Measurements from ENCODE around the gene KIRREL2. TPM values are rescaled to one million over a fixed set of nuclear protein-coding genes. Genes with fewer than 3 reads are reported as not detected.

The KIRREL2 gene
- total and polyA plus RNA-seq, 8 donors, result 0.08 to 3.5 (median 2.4) TPM; not detected in 1

GRCh38 chr19:35903550-35904179 is 47.0 kb downstream of the KIRREL2 start:
- ATAC-seq, result peak; percentile 19
- TF ChIP-seq CTCF (IDR thresholded peaks at IDR 0.05), result no peak
- Histone ChIP-seq H3K27ac (peak overlapping the region; percentile 78 to 96), H3K36me3 (peaks cover 0 to 11% of the 10 kb centered on the region in 2 donors), H3K4me3 (peak overlapping the region; percentile 5 to 80), H3K27me3 (no peaks in the 10 kb centered on the region), H3K4me1 (peaks cover 5 to 63% of the 10 kb centered on the region in 2 donors), H3K9me3 (no peaks in the 10 kb centered on the region)
- intact Hi-C loops (cut with DNase I), result no loop called here
- peak in 3 of 4 donors; percentile 75 to 95 (median 92) for DNase-seq

GRCh38 chr19:35904311-35905068 is 47.8 kb downstream of the KIRREL2 start:
- H3K4me3 ChIP-seq, result peak overlapping the region in 1 of 2 donors; percentile 80
- H3K9me3 ChIP-seq, result no peaks in the 10 kb centered on the region
- no peak for TF ChIP-seq CTCF (IDR thresholded peaks at IDR 0.05)
- H3K4me1 ChIP-seq, result peaks cover 5 to 65% of the 10 kb centered on the region in 2 donors
- H3K27ac ChIP-seq, result peak overlapping the region; percentile 50 to 96
- intact Hi-C loops (cut with DNase I), result no loop called here
- peaks cover 0 to 11% of the 10 kb centered on the region in 2 donors for H3K36me3 ChIP-seq
- DNase-seq, result peak in 1 of 4 donors; percentile 19
- no peaks in the 10 kb centered on the region for H3K27me3 ChIP-seq
- ATAC-seq, result no peak

GRCh38 chr19:35905178-35905727 is 48.5 kb downstream of the KIRREL2 start:
- intact Hi-C loops (cut with DNase I), result no loop called here
- Histone ChIP-seq H3K4me3 (peak overlapping the region in 1 of 2 donors; percentile 80), H3K27ac (peak overlapping the region; percentile 45 to 96)

GRCh38 chr19:35907377-35907745 is 50.6 kb downstream of the KIRREL2 start:
- Histone ChIP-seq H3K4me3 (peak overlapping the region in 1 of 2 donors; percentile 80), H3K9me3 (no peaks in the 10 kb centered on the region), H3K4me1 (peaks cover 0 to 75% of the 10 kb centered on the region in 2 donors), H3K27me3 (no peaks in the 10 kb centered on the region), H3K27ac (peak overlapping the region; percentile 53 to 96), H3K36me3 (peaks cover 0 to 11% of the 10 kb centered on the region in 2 donors)
- intact Hi-C loops (cut with DNase I), result no loop called here
- DNase-seq, result peak in 1 of 4 donors; percentile 77
- no peak for TF ChIP-seq CTCF (IDR thresholded peaks at IDR 0.05)
- no peak for ATAC-seq

More at GRCh38 chr19:35905178-35905727, 48.5 kb downstream of the KIRREL2 start:
- DNase-seq (no peak), ATAC-seq (no peak)
- H3K9me3 ChIP-seq, result no peaks in the 10 kb centered on the region
- peaks cover 5 to 72% of the 10 kb centered on the region in 2 donors for H3K4me1 ChIP-seq
- TF ChIP-seq CTCF (IDR thresholded peaks at IDR 0.05), result no peak
- peaks cover 0 to 11% of the 10 kb centered on the region in 2 donors for H3K36me3 ChIP-seq
- H3K27me3 ChIP-seq, result no peaks in the 10 kb centered on the region

GRCh38 chr19:35908010-35908441 is 51.3 kb downstream of the KIRREL2 start, which contains the start of gene TYROBP:
Gene TYROBP, minus strand, starts transcription at chr19:35908295. Its CDS starts 67 bp downstream, at chr19:35908228.
- H3K27me3 ChIP-seq, result no peaks in the 10 kb centered on the region
- H3K27ac ChIP-seq, result peak within 1 kb of the TSS; percentile 73 to 96
- intact Hi-C loops (cut with DNase I), result no loop called here
- TF ChIP-seq CTCF (IDR thresholded peaks at IDR 0.05), result no peak
- peaks cover 0 to 11% of the 10 kb centered on the region in 2 donors for H3K36me3 ChIP-seq
- peak within 1 kb of the TSS; percentile 3 to 80 for H3K4me3 ChIP-seq
- H3K9me3 ChIP-seq, result no peaks in the 10 kb centered on the region
- H3K4me1 ChIP-seq, result peaks cover 0 to 75% of the 10 kb centered on the region in 2 donors
- ATAC-seq (peak; percentile 23), DNase-seq (peak in 2 of 4 donors; percentile 76 to 91)
